GM18517 (cell line): Measurements from ENCODE around the gene DPP6.

Experiments
- ATAC-seq: cut with Tn5 transposase; IDR thresholded peaks from one replicate; pipeline ENCODE4 v1.9.1; 2021; ENCODE audit warnings: mild to moderate bottlenecking, moderate library complexity; ENCODE audit not compliant: unreplicated experiment

Gene DPP6

GRCh38 chr7:154844955-154845354 is 792.8 kb downstream of the DPP6 start:
- no peak for ATAC-seq

GRCh38 chr7:154848464-154848863 is 796.3 kb downstream of the DPP6 start:
- no peak for ATAC-seq

DNA sequence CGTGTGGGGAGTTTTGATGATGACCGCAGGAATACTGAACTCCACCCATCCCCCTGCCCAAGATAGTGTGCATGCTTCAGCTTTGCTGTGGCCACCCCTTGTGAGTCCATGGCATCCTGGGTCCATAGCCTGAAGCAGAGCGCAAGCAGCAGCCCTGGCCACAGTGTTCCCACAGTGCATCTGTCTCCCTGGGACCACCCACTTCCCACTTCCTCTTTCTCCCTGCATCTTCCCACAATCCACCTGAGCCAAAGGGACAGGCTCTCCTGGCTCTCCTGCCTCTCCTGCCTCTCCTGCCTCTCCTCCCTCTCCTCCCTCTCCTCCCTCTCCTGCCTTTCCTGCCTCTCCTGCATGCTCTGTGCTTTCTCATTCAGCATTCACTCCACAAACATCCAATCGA is 800.0 kb downstream of the DPP6 start:
- ATAC-seq, result no peak

DNA sequence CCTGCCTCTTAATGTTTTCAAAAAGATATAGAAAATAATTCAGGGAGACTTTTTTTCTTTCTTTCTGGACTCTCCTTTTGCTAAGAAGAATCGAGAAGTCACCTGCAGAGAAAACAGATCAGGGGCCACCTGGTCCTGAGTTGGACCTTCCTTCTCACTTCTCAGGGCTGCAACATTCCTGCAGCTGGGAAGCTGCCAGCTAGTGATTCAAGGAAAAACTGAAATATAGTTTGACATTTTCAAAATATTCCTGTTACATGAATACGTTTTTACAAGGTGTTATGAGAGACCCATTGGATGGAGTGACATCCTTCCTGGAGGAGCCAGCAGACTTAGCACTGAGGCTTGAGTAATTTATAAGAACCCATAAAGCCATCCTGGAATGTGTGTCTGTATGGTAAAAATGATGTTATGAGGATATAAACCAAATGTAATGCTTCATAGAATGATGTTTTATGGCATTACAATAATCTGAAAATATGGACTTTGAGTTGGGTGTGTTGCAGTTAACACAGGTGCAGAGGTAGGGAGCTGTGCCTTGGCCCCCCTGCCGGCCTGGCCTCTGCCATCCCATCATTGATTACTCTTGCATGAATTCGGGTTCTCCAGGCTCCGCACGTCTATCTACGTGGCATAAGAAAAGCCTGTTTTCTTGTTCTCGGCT is 801.0 kb downstream of the DPP6 start:
- no peak for ATAC-seq

- ATAC-seq, result no peak
These were observed 801.5 kb downstream of the DPP6 start for GRCh38 chr7:154853727-154854095.

GRCh38 chr7:154854836-154855235 is 802.6 kb downstream of the DPP6 start:
- ATAC-seq, result no peak

DNA sequence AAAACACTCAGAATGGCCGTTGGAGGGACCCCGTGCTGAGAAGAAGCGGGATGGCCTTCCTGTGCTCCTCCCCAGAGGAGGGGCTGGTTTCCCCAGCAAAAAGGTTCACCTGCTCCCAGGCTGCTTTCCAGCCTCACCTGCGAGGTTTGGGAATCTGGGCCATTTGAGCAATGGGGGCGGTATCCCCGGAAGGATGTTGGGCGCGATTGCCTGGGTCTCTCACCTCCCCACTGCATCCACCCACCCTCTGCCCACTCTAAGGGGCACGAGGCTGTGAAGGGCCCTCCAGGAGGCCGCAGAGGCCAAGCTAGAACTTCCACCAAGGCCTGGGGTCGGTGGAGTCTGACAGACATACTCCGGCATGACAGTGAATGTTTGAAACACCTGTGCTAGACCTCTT is 803.2 kb downstream of the DPP6 start:
- no peak for ATAC-seq

DNA sequence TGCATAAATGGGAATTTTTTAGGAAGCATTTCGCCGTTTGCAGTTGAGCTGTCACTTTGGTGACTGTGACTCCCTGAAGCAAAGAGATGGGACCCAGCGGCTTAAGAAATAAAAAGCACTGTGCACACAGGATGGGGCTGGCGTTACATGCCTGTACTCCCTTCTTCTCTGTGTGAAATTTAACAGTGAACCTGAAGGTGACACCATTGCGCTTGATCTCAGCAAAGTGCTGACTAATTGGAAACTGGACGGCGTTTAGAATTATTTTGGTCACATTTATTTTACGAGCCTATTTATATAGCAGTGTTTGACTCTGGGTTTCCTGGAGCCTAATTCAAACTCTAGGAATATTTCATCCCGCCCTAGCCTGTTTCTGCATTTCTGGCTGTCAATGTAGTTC is 804.5 kb downstream of the DPP6 start:
- ATAC-seq, result no peak

GRCh38 chr7:154857240-154857639 is 805.0 kb downstream of the DPP6 start:
- no peak for ATAC-seq

GRCh38 chr7:154857728-154858681 is 805.8 kb downstream of the DPP6 start:
- ATAC-seq, result no peak

- ATAC-seq, result no peak
These were observed 806.8 kb downstream of the DPP6 start for GRCh38 chr7:154858836-154859537.

DNA sequence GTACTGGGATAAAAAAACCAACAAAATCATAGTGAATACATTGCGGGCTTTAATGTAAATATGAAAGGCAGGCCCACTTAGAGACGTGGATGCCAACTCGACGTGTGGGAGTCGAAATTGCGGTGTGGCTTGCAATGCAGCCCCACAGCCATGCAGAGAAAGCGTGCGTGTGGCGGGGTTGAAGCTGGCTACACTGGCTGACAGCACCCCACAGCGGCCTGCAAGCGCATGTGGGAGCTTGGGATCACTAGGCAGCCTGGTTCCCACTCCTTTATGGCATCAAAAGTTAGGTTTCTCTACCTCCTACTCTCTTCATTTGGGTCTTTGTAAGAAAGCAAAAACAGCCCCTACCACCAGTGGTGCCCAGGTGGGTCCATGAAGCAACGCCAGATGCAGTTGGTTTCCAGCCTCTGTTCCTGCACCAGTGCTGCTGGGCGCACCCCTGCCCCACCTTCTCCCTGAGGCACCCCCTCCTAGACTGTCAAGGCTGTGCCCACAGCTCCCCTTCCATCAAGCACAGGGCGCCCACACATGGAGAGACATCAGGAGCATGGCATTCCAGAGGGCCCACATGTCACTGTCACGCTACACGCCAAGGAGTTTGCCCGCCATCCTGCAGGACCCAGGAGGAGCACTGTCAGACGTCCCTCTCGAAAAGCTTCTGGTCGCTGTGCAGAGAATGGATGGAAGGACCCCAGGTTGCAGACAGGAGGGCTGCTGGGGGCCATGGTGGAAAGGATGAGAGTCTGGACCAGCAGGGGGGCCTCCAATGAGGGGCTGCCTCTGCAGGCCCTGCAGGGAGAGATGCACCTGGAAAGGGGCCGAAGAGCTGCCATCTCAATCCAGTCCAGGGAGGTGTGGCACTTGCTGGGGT is 807.8 kb downstream of the DPP6 start:
- no peak for ATAC-seq

DNA sequence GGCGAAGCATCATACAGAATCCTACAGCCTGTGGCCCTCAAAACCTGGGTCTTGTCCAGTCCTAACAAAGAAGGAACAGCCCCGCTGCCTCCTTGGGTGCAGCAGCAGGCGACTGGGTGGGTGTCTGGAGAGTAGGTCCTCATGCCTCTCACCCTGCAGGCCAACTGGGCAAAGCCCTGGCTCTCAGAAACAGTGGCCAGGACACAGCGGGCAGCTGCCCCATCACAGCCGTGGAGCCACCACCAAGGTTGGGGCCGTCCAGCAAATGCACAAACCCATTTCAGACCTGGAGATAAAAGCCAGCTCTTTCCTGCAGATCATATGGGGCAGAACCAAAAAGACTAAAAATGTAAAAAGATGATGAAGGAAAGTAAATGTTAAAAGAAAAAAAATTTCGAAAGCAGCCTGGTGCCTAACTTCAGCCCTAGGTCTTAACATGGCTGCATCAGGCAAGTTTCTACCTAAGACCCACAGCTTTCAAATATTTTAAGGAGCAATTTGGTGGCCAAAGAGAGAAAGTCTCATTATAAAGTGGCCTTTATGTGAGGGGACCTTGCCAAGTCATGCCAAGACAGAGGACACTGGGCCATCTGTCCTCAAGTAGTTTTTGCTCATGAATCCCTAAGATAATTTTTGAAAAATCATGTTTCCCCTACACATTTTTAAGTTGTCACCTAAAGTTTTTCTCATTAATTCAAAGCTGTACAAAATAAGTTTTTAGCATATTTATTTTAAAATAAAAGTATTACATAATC is 808.6 kb downstream of the DPP6 start:
- ATAC-seq, result no peak

DNA sequence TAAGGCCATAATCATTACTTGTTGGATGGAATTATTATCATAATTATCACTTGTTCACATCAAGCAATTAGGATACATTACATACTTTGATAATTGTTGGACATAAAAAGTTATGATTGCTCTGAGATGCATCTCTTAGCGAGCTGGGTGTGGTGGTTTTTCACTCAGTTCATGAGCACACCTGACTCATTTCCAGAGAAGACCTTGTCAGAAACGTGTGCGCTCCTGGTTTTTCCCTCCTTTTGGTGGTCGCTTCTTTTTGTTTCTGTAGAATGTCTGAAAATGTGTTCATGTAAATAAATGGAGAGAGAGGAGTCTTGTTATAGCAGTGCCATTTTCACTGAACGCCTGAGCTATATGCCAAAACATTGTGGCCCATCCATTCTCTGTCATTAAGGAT is 809.4 kb downstream of the DPP6 start:
- ATAC-seq, result no peak

DNA sequence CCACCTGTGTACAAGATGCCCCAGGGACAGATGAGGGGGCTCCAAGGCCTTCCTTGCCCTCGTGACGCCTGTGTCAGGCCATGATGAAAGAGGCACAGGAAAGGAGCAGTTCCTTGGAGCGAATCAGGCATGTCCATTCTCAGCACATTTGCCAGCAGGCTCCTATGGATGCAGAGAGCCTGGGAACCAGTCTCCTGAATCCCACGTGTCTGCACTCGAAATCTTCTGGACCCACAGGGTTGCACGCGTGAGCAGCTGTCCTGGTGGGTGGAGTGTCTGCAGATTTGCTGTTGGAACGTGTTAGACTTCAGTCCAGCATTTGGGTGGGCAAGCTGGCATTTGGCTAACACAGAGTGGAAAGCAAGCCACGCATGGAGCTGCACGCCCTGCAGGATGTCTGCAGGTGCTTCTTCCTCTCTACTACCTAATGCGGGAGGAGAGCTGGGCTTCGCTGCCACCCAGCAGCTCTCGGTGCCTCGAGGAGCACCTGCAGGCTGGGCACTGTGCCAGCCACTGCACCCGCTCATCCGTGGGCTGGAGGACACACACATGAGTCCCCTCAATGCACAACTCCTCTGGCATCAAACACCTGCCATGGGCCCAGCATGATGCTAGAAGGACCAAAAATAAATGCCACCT is 810.1 kb downstream of the DPP6 start:
- no peak for ATAC-seq

DNA sequence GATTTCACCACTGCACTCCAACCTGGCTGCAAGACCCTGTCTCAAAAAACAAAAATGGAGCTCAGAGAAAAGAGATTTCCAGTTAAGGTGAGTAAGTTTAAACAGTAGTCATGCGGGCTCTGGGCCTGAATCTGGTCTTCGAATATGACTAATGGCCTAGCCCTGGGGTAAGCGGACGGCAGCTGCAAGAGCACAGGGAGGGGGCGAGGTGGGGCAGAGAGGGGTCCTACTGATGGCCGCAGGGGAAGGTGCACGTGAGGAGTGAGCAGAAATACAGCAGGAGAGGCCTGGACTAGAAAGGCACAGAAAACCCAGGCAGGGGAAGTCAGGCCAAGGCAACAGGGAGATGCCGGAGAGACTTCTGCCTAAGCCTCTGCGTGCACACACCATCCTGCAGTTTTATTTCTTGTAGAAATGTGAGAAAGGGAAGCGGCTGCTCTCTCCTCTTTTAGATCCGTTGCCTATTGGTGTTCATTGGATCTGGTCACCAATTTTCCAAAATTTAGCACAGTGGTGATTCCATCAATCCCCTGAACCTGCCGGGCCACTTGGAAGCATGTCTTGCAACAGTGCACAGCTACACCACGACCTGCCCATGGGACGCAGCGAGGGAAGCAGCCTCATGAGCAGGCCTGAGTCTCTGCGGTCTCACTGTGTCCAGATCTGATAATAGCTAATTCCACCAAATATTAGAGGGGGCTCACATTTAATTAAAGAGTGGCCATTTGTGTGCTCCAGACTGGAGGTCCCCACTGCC is 811.7 kb downstream of the DPP6 start:
- ATAC-seq, result no peak

- ATAC-seq, result no peak
These were observed 812.3 kb downstream of the DPP6 start for GRCh38 chr7:154864523-154864891.

DNA sequence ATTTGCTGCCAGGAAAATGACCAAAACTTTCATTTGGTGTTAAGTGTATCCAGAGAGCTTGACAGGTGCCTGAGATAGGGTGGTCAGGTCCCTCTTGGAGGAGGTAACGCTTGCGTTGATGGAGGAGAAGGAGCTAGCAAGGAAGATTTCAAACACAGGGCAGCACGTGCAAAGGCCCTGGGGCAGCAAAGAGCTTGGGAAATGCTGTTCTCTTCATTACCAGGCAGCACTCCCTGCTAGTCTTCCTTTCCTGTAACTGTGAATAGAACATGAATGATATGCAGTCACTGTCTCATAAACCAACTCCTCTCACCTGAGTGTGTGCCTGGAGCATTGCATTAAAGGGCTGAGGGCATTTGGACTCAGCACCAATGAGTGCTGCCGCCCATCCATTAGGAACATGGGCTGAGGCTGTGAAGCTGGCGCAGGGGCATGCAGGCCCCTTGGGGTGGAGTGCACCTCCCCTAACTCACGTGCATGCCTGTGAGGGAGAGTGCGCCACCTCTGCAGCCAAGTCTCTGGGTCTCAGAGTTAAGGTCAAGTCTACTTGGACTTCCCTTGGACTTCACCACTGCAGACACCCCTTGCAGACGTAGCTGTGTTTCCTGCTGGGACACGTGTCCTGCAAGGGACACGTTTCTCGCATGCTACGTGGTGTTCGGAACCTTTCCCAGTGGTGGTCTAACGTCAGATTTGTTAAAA is 813.9 kb downstream of the DPP6 start:
- no peak for ATAC-seq
